Cardiac fibroblast (primary cell): ENCODE results near the gene KLK5.

Source experiments
- DNase-seq, 2 donors: peaks; one replicate each; pipeline versions ENCODE4 v3.0.0 to v3.0.0-alpha.2; 2010; ENCODE audit warnings: low read depth in 2 of 2
- H3K4me3 ChIP-seq, 2 donors: replicated peaks in 1 of 2; 1 replicate in 1 of 2; 2 replicates in 1 of 2; pipeline ENCODE4 v1.5.1; 2011; ENCODE audit warnings: low read depth in 2 of 2, low read length in 2 of 2, mild to moderate bottlenecking in 2 of 2, moderate library complexity in 1 of 2
- TF ChIP-seq, protein P1 (sequence below): IDR thresholded peaks from one replicate; pipeline ENCODE4 v1.5.1; 2011; ENCODE audit warnings: low read depth, mild to moderate bottlenecking, low read length, inconsistent platforms

KLK5 gene, protein sequence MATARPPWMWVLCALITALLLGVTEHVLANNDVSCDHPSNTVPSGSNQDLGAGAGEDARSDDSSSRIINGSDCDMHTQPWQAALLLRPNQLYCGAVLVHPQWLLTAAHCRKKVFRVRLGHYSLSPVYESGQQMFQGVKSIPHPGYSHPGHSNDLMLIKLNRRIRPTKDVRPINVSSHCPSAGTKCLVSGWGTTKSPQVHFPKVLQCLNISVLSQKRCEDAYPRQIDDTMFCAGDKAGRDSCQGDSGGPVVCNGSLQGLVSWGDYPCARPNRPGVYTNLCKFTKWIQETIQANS

DNA sequence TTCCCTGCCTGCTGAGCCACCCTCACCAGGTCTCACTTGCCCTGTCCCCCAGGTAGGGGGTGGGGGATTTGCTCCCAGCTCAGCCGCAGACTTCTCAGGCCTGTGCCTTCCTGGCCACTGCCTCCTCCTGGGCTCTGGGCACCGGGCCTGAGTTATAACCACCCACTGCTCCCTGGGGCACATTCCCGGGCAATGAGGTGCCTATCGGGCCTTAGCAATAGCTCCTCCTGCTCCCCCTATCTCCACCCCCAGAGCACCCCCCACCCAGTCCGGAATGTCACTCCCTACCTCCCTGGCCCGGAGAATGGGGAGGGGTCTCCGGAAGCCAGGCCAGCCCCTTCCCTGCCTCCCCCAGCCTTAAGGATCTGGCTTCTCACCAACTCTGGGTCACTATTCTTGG is at the start of gene KLK5:
Gene KLK5, minus strand, starts transcription at position 129 of the 400 bp plus-strand sequence. CDS start 381 bp downstream, outside the sequence.
- H3K4me3 ChIP-seq: no peak within 1 kb of the TSS
- no peak for DNase-seq
- TF ChIP-seq, protein P1, sequence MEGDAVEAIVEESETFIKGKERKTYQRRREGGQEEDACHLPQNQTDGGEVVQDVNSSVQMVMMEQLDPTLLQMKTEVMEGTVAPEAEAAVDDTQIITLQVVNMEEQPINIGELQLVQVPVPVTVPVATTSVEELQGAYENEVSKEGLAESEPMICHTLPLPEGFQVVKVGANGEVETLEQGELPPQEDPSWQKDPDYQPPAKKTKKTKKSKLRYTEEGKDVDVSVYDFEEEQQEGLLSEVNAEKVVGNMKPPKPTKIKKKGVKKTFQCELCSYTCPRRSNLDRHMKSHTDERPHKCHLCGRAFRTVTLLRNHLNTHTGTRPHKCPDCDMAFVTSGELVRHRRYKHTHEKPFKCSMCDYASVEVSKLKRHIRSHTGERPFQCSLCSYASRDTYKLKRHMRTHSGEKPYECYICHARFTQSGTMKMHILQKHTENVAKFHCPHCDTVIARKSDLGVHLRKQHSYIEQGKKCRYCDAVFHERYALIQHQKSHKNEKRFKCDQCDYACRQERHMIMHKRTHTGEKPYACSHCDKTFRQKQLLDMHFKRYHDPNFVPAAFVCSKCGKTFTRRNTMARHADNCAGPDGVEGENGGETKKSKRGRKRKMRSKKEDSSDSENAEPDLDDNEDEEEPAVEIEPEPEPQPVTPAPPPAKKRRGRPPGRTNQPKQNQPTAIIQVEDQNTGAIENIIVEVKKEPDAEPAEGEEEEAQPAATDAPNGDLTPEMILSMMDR: no peak

DNA sequence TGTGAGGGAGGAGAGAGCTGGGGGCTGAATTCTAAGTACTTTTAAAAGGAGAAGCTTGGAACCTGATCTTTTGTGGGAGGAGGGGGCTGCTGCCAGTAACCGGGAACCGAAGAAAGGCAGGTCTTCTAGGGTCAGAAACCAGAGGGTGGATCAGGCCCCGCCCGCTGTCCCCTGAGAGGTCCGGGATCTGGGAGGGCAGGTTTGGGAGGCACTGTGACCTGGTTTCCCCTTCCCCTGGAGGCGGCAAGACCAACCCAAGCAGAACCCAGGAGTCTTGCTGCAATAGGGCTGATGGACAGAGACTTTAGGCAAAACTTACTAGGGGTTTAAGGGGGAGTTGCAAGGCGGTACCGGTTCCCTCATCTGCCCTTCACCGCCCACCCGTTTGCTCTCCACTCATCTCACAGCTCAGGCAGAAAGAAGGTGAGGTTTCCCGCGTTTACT is 49.3 kb upstream of the KLK5 start:
- TF ChIP-seq, protein P1: no peak
- DNase-seq: no peak
- H3K4me3 ChIP-seq: no peak overlapping the region

DNA sequence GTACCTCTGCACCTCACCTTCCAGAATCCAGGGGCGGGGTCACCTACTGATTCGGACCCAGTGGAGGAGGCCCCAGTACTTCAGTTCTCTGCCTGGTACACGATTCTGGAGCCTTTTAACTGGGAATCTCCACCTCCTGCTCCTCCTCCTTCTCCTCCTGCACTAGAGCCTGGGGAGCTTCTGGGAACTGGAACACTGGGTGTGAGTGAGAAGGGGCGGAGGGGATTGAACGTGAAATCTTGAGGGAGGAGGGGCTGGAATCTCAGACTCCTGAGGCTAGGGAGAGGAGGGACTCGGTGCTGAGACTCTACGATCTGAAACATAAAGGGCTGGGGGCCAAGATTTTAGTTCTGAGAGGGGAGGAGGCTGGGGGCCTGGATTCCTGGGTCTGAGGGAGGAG is 48.7 kb upstream of the KLK5 start, which contains the start of gene KLK8:
Gene KLK8, minus strand, starts transcription at position 90 of the 400 bp plus-strand sequence. CDS start 437 bp downstream, outside the sequence.
- TF ChIP-seq, protein P1: no peak
- no peak for DNase-seq
- H3K4me3 ChIP-seq: no peak within 1 kb of the TSS

DNA sequence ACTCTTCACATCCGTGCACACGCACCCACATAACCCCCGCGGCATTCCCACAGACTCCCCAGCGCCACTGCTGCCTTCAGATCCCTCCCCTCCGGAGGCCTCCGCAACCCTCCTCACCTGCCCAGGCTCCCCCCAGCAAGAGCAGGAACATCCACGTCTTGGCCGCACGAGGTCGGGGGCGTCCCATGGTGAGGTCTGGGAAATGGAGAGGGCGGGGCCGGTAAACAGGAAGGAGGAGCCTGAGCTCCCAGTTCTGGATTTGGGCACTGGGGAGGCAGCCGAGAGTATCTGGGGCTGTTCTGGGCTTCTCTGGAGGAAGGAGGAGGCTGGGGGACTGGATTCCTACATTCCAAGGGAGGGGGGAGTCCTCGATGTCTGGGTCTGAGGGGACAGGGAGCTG is 48.1 kb upstream of the KLK5 start:
- no peak for DNase-seq
- TF ChIP-seq, protein P1: no peak
- H3K4me3 ChIP-seq: no peak overlapping the region

DNA sequence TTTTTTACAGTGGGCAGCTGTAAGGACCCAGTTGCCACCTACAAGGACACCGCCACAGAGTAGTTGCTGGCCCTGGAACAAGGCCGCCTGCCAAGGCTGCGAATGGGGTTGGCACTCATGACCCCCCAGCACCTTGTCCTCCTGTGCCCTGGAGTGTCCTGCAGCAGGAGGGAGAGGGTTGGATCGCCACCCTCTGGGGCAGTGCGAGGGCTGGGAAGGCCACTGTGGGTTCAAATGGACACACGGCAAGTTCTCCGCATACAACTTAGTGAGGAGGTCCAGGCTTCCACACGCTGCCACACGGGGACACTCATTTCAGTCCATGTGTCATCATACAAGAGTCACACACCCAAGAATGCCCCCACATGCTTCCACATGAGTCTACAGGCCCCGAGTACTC is 47.6 kb upstream of the KLK5 start:
- TF ChIP-seq, protein P1: no peak
- no peak overlapping the region for H3K4me3 ChIP-seq
- DNase-seq: no peak

DNA sequence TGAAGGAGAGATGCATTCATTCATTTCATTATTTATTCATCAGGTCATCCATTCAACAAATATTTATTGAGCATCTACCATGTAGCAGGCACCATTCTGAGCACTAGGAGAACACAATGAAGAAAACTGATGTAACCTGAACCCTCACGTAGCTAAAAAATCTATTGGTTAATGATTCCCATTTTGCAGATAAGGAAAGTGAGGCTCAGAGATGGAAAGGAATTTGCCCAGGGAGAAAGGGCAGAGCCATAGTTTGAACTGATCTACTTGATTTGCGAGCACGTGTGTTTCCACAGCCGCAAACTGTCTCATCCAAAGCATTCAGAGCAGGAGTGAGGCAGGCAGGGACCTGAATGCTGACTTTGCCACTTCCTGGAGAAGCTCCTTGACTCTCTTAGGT is 45.8 kb upstream of the KLK5 start:
- TF ChIP-seq, protein P1: no peak
- no peak for DNase-seq
- no peak overlapping the region for H3K4me3 ChIP-seq

DNA sequence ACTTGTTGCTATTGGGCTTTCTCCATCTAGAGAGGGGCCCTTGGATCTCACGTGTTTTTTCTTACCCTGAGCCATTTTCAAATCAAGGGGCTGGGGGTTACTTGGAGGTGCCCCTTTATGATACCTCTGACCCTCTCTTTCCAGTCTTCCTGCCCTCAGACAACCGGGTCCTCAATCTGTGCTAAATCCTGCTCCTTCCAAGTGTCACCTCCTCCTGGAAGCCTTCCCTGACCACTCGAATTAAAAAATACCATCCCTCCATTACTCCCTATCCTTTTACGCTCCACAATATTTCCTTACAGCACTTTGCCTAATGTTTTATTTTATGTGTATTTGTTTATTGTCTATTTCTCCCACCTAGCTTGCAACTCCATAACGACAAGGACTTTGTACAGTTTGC is 45.2 kb upstream of the KLK5 start:
- TF ChIP-seq, protein P1: no peak
- DNase-seq: no peak
- no peak overlapping the region for H3K4me3 ChIP-seq
